Peyer's patch (tissue), 4 donors: ENCODE measurements around the gene BIRC7.

Experiments
- CTCF ChIP-seq, 6 experiments: fragments of 450-650 bp in 4 of 6; fragments of 200-600 bp in 2 of 6; sonication (generic) in 1 of 6; IDR thresholded peaks; one replicate each; pipeline ENCODE4 v1.5.1; 2017 to 2019; ENCODE audit warnings: antibody characterized with exemption in 6 of 6, mild to moderate bottlenecking in 3 of 6, moderate library complexity in 1 of 6
- POLR2A ChIP-seq, 2 donors: fragments of 450-650 bp; IDR thresholded peaks; one replicate each; pipeline ENCODE4 v1.5.1; 2017; ENCODE audit warnings: antibody characterized with exemption in 2 of 2, mild to moderate bottlenecking in 2 of 2, moderate library complexity in 2 of 2

DNA sequence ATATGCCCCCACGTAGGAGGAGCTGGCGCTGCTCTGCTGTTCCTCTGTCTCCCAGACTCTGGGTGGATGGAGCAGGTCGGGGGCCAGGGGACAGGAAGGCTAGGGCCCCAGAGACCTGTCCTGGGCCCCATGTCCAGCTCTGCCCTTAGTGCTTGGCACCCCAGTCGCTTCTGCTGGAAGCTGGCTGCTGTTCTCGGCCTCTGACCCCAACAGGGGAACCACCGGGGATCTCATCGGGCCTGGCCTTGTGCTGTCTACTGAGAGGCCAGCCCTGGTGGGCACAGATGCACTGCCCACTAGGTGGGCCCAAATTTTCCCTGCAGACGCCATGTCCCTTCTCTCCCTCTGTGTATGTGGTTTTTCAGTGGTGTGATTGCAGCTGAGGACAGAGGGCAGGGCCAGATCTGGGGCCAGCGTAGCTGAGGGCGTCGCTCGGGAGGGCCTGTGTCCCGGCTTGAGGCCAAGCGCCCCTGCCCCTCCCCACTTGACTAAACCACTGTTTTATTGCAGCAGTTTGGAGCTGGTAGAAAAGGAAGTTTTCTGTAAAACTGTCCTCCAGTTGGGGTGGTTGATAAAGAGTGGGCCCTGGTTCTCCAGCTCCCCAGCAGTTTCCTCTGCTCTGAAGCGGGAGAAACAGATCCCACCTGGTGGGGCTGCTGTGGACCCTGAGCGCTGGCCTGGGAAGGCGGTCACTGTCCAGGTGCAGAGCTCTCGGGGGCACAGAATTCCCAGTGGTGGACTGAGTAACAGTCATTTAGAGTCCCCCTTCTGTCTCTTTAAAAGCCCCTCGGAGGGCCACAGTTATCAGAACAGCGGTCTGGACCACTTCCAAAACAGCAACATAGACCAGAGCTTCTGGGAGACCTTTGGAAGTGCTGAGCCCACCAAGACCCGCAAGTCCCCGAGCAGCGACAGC, 51.3 kb downstream of the BIRC7 start:
- TF ChIP-seq CTCF (IDR thresholded peaks at IDR 0.05), result no peak
- TF ChIP-seq POLR2A (IDR thresholded peaks at IDR 0.05), result no peak
